Breast epithelium (tissue), 4 donors: ENCODE data around the gene DNAJC5G. TPM values are rescaled to one million over a fixed set of nuclear protein-coding genes. Genes with fewer than 3 reads are reported as not detected.

ENCODE experiments used
- DNase-seq, 2 donors: peaks; one replicate each; pipeline ENCODE4 v3.0.0-alpha.2; 2019; ENCODE audit warnings: low spot score in 2 of 2
- H3K27ac ChIP-seq, 2 donors: fragments of 200-600 bp; sonication (generic) in 1 of 2; one replicate each; pipeline ENCODE4 v1.5.1; 2016 to 2019; ENCODE audit warnings: mild to moderate bottlenecking in 1 of 2
- H3K27me3 ChIP-seq, 2 donors: fragments of 200-600 bp; sonication (generic) in 1 of 2; one replicate each; pipeline versions ENCODE4 v1.5.1 to v1.6.0; 2017 to 2019; ENCODE audit warnings: control low read depth in 1 of 2, mild to moderate bottlenecking in 1 of 2
- H3K36me3 ChIP-seq: fragments of 200-600 bp; one replicate; pipeline ENCODE4 v1.5.1; 2019
- H3K4me1 ChIP-seq, 2 donors: fragments of 200-600 bp; sonication (generic); one replicate each; pipeline ENCODE4 v1.5.1; 2016 to 2019; ENCODE audit warnings: control low read depth in 1 of 2
- H3K4me3 ChIP-seq, 3 donors: fragments of 200-600 bp; sonication (generic); 1 replicate in 2 of 3; 2 replicates in 1 of 3; pipeline ENCODE4 v1.5.1; 2016 to 2019; ENCODE audit warnings: mild to moderate bottlenecking in 3 of 3, moderate library complexity in 2 of 3
- H3K9me3 ChIP-seq, 2 donors: fragments of 200-600 bp; sonication (generic) in 1 of 2; one replicate each; pipeline ENCODE4 v1.5.1; 2016 to 2019; ENCODE audit warnings: control low read depth in 1 of 2
- POLR2A ChIP-seq: fragments of 450-650 bp; IDR thresholded peaks from one replicate; pipeline ENCODE4 v1.6.1; 2016; ENCODE audit warnings: antibody characterized with exemption, mild to moderate bottlenecking, moderate library complexity
- POLR2AphosphoS5 ChIP-seq, 3 donors: sonication (generic); formaldehyde crosslinking; IDR thresholded peaks; one replicate each; pipeline ENCODE4 v1.6.1; 2017; ENCODE audit warnings: antibody characterized with exemption in 3 of 3
- intact Hi-C: fragments of 100-400 bp; cut with DNase I; formaldehyde crosslinking; loops from one replicate; pipeline ENCODE4 v1.15.1; 2023; ENCODE audit warnings: low total_unique reads
- total RNA-seq, 3 donors: library from RNA; depleted of rRNA; stranded (reverse); fragments of >200 nt; gene quantifications; one replicate each; pipeline ENCODE4 v1.1.0, GENCODE V29; 2016
- TF ChIP-seq, protein P1 (sequence below), 3 donors: fragments of 450-650 bp; IDR thresholded peaks; one replicate each; pipeline ENCODE4 v1.5.1; 2016 to 2017; ENCODE audit warnings: antibody characterized with exemption in 3 of 3, mild to moderate bottlenecking in 3 of 3, moderate library complexity in 3 of 3

Gene DNAJC5G
- total RNA-seq, 3 donors from 2014 or later = not detected

DNA sequence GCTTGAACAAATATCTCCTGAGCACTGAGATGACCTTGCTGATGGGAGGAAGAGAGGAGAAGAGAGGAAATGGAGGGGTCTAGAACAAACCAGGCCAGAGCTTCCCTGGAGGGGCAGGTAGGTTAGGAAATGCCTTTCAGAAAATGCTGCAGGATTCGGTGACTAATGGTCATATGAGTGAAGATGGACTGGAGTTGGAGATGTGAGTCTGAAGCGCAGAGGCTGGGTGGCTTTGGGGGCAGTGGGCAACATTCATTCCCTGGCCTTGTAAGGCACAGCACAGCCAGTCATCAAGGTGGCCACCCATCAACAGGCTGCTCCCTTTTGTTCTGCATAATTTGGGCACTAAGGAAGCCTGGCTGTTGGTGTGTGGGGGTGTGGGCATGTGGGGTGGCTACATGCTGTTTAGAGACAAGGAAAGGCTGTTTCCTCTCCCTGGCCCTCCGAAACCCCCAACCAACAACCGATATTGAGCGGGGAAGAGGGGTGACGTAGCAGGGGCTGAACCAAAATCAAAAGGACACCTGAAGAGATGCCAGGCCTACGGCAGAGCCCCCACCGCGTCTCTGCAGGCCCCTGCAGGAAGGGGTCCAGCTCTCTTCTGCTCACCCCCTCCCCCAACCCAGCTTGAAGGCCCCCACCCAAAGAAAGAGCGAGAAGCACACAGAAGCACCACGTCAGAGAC lies 13.8 kb upstream of the DNAJC5G start:
- Histone ChIP-seq H3K4me1 (peaks cover 16 to 23% of the 10 kb centered on the region in 2 donors), H3K27ac (no peak overlapping the region), H3K9me3 (no peaks in the 10 kb centered on the region), H3K27me3 (peaks cover 11 to 84% of the 10 kb centered on the region in 2 donors), H3K36me3 (no peaks in the 10 kb centered on the region), H3K4me3 (peak overlapping the region in 2 of 3 donors; percentile 37 to 59)
- intact Hi-C loops = no loop called here
- no peak for DNase-seq
- TF ChIP-seq, protein P1, sequence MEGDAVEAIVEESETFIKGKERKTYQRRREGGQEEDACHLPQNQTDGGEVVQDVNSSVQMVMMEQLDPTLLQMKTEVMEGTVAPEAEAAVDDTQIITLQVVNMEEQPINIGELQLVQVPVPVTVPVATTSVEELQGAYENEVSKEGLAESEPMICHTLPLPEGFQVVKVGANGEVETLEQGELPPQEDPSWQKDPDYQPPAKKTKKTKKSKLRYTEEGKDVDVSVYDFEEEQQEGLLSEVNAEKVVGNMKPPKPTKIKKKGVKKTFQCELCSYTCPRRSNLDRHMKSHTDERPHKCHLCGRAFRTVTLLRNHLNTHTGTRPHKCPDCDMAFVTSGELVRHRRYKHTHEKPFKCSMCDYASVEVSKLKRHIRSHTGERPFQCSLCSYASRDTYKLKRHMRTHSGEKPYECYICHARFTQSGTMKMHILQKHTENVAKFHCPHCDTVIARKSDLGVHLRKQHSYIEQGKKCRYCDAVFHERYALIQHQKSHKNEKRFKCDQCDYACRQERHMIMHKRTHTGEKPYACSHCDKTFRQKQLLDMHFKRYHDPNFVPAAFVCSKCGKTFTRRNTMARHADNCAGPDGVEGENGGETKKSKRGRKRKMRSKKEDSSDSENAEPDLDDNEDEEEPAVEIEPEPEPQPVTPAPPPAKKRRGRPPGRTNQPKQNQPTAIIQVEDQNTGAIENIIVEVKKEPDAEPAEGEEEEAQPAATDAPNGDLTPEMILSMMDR (IDR thresholded peaks at IDR 0.05) = no peak
- no peak for TF ChIP-seq POLR2AphosphoS5 (IDR thresholded peaks at IDR 0.05)
- no peak for TF ChIP-seq POLR2A

DNA sequence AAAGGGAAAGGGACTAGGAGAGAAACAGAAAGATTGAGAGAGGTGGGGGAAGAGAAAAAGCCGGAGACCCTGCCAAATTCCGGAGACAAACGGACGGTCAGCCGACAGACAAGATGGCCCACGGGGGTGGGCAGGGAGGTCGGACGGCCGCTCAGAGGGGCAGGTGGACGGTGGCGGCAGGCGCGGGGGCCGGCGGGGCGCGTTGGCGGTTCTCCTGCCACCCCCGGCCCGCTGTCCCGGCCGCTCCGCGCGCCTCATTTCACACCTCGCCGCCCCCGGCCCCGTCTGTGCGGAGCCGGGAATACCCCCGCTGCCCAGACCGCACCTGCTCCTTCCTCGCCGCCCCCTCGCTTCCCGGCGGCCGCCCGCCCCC lies 13.3 kb upstream of the DNAJC5G start:
- Histone ChIP-seq H3K4me1 (peaks cover 16 to 23% of the 10 kb centered on the region in 2 donors), H3K27ac (no peak overlapping the region), H3K36me3 (no peaks in the 10 kb centered on the region), H3K4me3 (peak overlapping the region; percentile 37 to 79 (median 59)), H3K9me3 (no peaks in the 10 kb centered on the region), H3K27me3 (peaks cover 11 to 79% of the 10 kb centered on the region in 2 donors)
- no peak for DNase-seq
- TF ChIP-seq POLR2A (no peak), POLR2AphosphoS5 (IDR thresholded peaks at IDR 0.05) (no peak)
- TF ChIP-seq, protein P1 (IDR thresholded peaks at IDR 0.05) = no peak
- intact Hi-C loops = no loop called here

DNA sequence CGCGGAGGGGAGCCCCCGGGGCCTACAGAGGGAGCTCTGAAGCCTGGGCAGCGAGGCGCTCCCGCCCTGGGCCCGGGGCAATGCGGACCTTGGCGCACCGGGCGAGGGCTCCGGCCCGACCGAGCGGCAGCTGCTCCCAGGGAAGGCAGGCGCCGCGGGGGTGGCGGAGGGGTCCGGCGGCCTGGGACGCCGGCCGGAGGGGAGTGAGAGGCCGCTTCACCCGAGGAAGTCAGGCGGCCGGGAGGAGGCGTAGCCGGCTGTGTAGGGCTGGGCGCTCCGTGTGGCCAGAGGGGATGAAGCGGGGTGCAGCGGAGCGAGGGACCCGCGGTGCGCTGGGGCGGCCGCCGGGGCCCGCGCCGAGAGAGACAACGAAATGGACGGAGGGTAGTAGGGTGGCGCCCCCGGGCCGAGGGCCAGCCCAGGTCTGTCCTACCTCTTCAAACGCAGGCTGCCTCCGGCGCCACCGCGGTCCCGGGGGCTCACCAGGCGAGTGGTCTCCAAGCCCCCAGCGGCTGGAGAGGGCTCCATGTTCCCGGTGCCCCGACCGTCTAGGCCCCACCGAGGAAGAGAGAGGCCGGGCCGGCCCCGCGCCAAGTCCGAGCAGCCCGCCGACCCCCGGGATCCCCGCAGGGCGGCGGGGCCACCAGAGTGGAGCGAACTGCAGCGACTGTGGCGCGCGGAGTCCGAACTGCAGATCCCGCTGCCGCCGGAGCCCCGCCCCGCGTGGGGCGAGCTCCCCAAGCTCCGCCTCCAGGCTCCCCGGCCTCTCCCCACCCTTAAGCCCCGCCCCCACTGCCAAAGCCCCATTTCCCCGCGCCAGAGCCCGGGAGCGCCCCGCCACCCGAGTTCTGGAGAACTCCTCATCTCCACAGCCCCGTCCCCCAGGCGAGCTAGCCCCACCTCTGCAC lies 12.6 kb upstream of the DNAJC5G start, which contains the start of gene SLC30A3:
Gene SLC30A3 (minus strand): TSS at position 669 of the 908 bp plus-strand sequence. CDS start 141 bp downstream, at position 528.
- no peaks in the 10 kb centered on the region for H3K9me3 ChIP-seq
- H3K27me3 ChIP-seq = peaks cover 11 to 73% of the 10 kb centered on the region in 2 donors
- H3K4me3 ChIP-seq = peak within 1 kb of the TSS; percentile 37 to 79 (median 59)
- intact Hi-C loops = no loop called here
- no peaks in the 10 kb centered on the region for H3K36me3 ChIP-seq
- H3K4me1 ChIP-seq = peaks cover 16 to 23% of the 10 kb centered on the region in 2 donors
- no peak within 1 kb of the TSS for H3K27ac ChIP-seq
- TF ChIP-seq, protein P1 (IDR thresholded peaks at IDR 0.05) = no peak
- TF ChIP-seq POLR2A (no peak), POLR2AphosphoS5 (IDR thresholded peaks at IDR 0.05) (no peak)
- peak in 1 of 2 donors; percentile 21 for DNase-seq

DNA sequence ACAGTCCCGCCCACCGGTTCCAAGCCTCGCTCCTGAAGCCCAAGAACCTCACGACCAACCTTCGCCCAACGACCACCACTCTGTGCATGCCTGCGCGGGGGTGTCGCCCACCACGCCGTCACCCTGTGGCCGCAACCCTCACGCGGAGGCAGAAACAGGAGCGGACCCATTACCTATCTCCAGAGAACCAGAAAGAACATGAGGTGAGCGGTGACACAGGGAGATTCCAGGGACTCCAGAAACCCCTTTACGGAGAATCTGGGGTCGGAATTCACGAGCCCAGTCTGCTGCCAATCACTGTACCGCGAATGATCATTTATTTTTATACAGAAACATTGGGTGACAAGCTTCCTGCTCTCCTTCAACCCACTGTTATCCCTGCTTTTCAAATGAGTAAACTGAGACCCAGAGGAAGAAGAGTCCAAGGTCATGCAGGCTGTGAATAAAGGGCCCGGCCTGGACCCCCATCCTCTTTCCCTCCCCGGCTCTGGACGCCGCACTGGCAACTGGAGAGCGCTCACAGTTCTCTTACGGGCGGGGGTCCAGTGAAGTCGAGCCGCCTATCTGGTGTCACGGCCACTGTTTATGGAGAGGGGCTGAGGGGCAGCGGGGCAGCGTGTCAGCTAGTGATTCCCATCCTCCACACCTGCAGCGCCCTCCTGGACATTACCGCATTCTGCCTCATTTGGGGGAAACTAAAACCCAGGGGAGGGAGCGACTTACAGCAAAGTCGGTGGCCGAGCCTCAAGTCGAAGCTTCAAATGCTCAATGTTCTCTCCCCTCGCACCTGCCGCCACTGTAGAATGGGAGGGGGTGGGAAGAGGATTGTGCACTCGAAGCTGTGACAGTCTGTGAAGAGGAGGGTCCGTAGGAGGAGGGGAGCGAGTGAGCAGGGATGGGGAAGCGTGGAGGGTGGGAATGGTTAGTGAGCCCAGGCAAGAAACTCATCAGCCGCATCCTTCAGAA lies 11.7 kb upstream of the DNAJC5G start:
- intact Hi-C loops = no loop called here

DNA sequence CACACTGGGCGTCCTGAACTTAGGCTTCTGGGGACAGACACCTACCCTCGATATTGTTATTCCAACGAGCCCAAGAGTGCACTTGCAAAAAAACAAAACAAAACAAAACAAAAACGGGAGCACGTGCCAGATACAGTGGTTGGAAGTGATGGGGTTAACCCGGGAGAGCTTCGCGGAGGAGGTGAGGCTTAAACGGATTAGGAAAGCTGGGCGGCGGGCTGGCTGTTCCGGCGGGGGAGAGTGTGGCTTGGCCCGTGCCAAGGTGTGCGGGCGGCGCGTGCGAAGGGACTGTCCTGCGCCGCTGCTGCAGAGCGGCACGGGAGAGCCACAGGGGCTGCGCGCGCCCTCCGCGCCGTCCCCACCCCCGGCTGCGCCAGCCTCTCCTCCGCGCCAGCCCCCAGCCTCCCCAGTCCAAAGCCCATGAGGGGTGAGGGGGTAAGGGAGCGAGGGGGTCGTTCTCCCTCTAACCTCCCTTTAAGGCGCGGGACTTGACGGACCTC lies 10.9 kb upstream of the DNAJC5G start:
- no peaks in the 10 kb centered on the region for H3K9me3 ChIP-seq
- no peaks in the 10 kb centered on the region for H3K36me3 ChIP-seq
- no peak for TF ChIP-seq POLR2A
- TF ChIP-seq, protein P1 (IDR thresholded peaks at IDR 0.05) = no peak
- no peak for TF ChIP-seq POLR2AphosphoS5 (IDR thresholded peaks at IDR 0.05)
- intact Hi-C loops = no loop called here
- peaks cover 16 to 23% of the 10 kb centered on the region in 2 donors for H3K4me1 ChIP-seq
- H3K27ac ChIP-seq = no peak overlapping the region
- H3K27me3 ChIP-seq = peaks cover 11 to 59% of the 10 kb centered on the region in 2 donors
- DNase-seq = no peak
- H3K4me3 ChIP-seq = peak overlapping the region; percentile 15 to 79 (median 59)

More for the DNA sequence above, 11.7 kb upstream of the DNAJC5G start:
- peaks cover 11 to 65% of the 10 kb centered on the region in 2 donors for H3K27me3 ChIP-seq
- no peak overlapping the region for H3K27ac ChIP-seq
- no peak for DNase-seq
- H3K36me3 ChIP-seq = no peaks in the 10 kb centered on the region
- no peaks in the 10 kb centered on the region for H3K9me3 ChIP-seq
- no peak for TF ChIP-seq POLR2A
- H3K4me3 ChIP-seq = peak overlapping the region; percentile 37 to 79 (median 59)
- peaks cover 16 to 23% of the 10 kb centered on the region in 2 donors for H3K4me1 ChIP-seq
